MCF 10A (cell line): Measurements from ENCODE around the gene SLC13A3. TPM values are rescaled to one million over a fixed set of nuclear protein-coding genes. Genes with fewer than 3 reads are reported as not detected.

Source experiments
- BruUV-seq: library from RNA; stranded (reverse); fragments of 400-500 nt; replicated peaks from 2 replicates; lab custom pipeline; 2021; lab: Mats Ljungman, UMichigan
- CTCF ChIA-PET: fragments of 300-600 bp; sonication (Branson Sonifier 250); formaldehyde crosslinking; extraction: SDS; loops from one replicate; lab custom pipeline; 2021; ENCODE audit warnings: antibody characterized with exemption, inconsistent platforms; lab: Yijun Ruan, JAX
- POLR2A ChIA-PET: fragments of 300-600, 350-650 bp; sonication (Branson Sonifier 250); formaldehyde crosslinking; extraction: SDS; loops from one replicate; lab custom pipeline; 2020; ENCODE audit warnings: antibody characterized with exemption, inconsistent platforms; lab: Yijun Ruan, JAX
- DNase-seq: peaks from one replicate; pipeline ENCODE4 v3.0.0-alpha.2; 2018; ENCODE audit not compliant: unreplicated experiment
- H3K27ac Mint-ChIP-seq: one replicate; pipeline ENCODE4 v1.8.0; 2022; ENCODE audit warnings: mild to moderate bottlenecking, low read depth, mixed read lengths; ENCODE audit not compliant: unreplicated experiment
- H3K27me3 Mint-ChIP-seq: one replicate; pipeline ENCODE4 v1.8.0; 2022; ENCODE audit warnings: mixed read lengths; ENCODE audit not compliant: insufficient read depth, unreplicated experiment
- H3K36me3 Mint-ChIP-seq: one replicate; pipeline ENCODE4 v1.8.0; 2022; ENCODE audit warnings: mild to moderate bottlenecking, moderate library complexity, mixed read lengths; ENCODE audit not compliant: insufficient read depth, unreplicated experiment
- H3K4me1 Mint-ChIP-seq: one replicate; pipeline ENCODE4 v1.8.0; 2022; ENCODE audit warnings: mixed read lengths; ENCODE audit not compliant: insufficient read depth, unreplicated experiment
- H3K4me3 Mint-ChIP-seq: one replicate; pipeline ENCODE4 v1.8.0; 2022; ENCODE audit warnings: mild to moderate bottlenecking, moderate library complexity, mixed read lengths; ENCODE audit not compliant: unreplicated experiment
- H3K9me3 Mint-ChIP-seq: one replicate; pipeline ENCODE4 v1.8.0; 2022; ENCODE audit warnings: mixed read lengths; ENCODE audit not compliant: unreplicated experiment
- intact Hi-C: fragments of 100-400 bp; cut with micrococcal nuclease; formaldehyde crosslinking; loops from 2 replicates; pipeline ENCODE4 v1.14.1; 2022
- total RNA-seq: library from RNA; stranded (reverse); gene quantifications from 2 replicates; pipeline ENCODE4 v1.2.3, GENCODE V29; 2022
- TF ChIP-seq, protein P1 (sequence below): fragments of 200-600 bp; IDR thresholded peaks from one replicate; pipeline ENCODE4 v1.8.0; 2022; ENCODE audit warnings: antibody characterized with exemption, mild to moderate bottlenecking; ENCODE audit not compliant: unreplicated experiment

Gene SLC13A3
- total RNA-seq, 1 experiment from 2014 or later = not detected

DNA sequence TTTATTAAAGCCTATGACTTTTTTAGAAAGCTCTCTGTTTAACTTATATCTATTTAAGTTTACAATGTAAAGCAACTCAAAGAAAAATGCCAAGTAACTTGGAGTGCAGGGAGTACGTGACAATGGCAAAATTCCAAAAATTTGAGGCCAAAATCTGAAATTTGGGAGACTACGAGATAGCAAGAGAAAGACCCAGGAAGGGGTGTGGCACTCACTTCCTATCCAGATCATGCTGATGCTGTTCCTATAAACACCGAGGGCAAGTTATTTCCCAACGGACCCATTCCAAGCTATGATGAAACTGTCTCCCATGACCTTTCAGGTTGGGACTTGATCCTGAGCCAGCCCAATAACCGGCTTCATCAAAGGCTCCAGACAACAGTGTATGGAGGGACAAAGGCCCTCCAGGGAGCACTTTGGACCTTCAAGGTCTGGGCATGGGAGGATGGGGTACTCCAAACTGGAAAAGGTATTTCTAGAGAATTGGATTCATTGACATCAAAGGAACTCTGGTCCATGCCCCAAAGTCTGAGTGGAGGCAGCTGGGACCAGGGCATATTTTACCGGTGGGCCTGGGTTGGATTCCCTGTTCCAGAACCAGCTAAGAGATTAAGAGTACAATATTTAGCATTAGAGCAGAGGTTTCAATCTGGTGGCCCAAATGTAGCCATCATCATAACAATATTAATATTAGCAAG is 15.7 kb upstream of the SLC13A3 start:
- intact Hi-C loops = no loop called here
- TF ChIP-seq, protein P1, sequence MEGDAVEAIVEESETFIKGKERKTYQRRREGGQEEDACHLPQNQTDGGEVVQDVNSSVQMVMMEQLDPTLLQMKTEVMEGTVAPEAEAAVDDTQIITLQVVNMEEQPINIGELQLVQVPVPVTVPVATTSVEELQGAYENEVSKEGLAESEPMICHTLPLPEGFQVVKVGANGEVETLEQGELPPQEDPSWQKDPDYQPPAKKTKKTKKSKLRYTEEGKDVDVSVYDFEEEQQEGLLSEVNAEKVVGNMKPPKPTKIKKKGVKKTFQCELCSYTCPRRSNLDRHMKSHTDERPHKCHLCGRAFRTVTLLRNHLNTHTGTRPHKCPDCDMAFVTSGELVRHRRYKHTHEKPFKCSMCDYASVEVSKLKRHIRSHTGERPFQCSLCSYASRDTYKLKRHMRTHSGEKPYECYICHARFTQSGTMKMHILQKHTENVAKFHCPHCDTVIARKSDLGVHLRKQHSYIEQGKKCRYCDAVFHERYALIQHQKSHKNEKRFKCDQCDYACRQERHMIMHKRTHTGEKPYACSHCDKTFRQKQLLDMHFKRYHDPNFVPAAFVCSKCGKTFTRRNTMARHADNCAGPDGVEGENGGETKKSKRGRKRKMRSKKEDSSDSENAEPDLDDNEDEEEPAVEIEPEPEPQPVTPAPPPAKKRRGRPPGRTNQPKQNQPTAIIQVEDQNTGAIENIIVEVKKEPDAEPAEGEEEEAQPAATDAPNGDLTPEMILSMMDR = no peak
- no peaks in the 10 kb centered on the region for H3K4me1 Mint-ChIP-seq
- no peaks in the 10 kb centered on the region for H3K36me3 Mint-ChIP-seq
- no TSS peak for BruUV-seq
- no peaks in the 10 kb centered on the region for H3K27me3 Mint-ChIP-seq
- no peak overlapping the region for H3K27ac Mint-ChIP-seq
- DNase-seq = peak; percentile 70
- ChIA-PET CTCF (interaction anchor here (1.0 to 1.2 kb wide), 2 partner anchors 80 to 148 kb away, joined by 3 read pairs; no protein-coding TSS in a partner anchor), POLR2A (no interaction called here)
- H3K4me3 Mint-ChIP-seq = no peak overlapping the region
- H3K9me3 Mint-ChIP-seq = no peaks in the 10 kb centered on the region

DNA sequence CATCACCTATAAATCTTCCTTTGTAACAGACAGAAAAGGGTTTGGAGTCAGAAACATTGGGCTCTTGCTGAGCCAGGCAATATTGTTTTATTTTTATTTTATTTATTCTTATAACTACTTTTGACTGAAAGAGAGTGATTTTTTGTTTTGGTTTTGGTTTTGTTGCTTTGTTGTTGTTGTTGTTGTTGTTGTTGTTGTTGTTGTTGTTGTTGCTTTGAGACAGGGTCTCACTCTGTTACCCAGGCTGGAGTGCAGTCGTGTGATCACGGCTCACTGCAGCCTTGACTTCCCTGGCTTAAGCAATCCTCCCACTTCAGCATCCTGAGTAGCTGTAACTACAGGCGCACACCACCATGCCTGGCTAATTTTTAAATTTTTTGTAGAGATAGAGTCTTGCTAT is 15.0 kb upstream of the SLC13A3 start:
- H3K4me3 Mint-ChIP-seq = no peak overlapping the region
- no peaks in the 10 kb centered on the region for H3K36me3 Mint-ChIP-seq
- no TSS peak for BruUV-seq
- H3K4me1 Mint-ChIP-seq = no peaks in the 10 kb centered on the region
- no peaks in the 10 kb centered on the region for H3K9me3 Mint-ChIP-seq
- H3K27ac Mint-ChIP-seq = no peak overlapping the region
- POLR2A ChIA-PET = no interaction called here
- DNase-seq = no peak
- intact Hi-C loops = no loop called here
- TF ChIP-seq, protein P1 = no peak
- CTCF ChIA-PET = no interaction called here
- H3K27me3 Mint-ChIP-seq = no peaks in the 10 kb centered on the region

DNA sequence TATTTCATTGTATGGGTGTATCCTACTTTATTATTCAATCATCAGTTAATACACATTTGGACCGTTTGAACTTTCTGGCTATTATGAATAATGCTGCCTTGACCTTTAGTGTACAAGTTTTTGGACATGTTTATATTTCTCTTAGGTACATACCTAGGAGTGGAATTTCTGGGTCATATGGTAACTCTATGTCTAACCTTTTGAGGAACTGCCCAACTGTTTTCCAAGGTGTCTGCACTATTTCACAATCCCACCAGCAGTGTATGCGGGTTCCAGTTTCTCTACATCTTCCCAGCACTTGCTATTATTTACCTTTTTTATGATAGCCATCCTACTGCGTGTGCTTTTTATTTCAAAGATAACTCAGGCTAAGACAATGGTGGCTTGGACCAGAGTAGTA is 14.3 kb upstream of the SLC13A3 start:
- Mint-ChIP-seq H3K4me3 (no peak overlapping the region), H3K4me1 (no peaks in the 10 kb centered on the region), H3K27ac (no peak overlapping the region), H3K9me3 (peaks cover 5% of the 10 kb centered on the region), H3K36me3 (no peaks in the 10 kb centered on the region), H3K27me3 (peaks cover 5% of the 10 kb centered on the region)
- ChIA-PET POLR2A (no interaction called here), CTCF (no interaction called here)
- no TSS peak for BruUV-seq
- no peak for DNase-seq
- intact Hi-C loops = no loop called here
- TF ChIP-seq, protein P1 = no peak

DNA sequence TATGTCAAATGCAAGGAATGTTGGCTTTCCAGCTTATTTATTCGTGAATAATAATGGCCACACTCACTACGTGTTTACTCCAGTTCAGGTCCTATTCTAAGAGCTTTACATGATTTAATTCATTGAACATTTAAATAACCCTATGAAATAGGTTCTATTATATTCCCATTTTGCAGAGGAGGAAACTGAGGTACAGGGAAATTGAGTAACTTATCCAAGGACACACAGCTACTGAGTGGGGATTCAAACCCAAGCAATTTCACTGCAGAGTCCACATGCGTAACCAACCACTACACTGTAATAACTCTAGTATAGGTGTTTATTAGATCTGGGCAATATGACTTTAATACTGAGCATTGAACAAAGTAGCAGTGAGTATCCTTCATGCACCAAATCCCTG is 12.3 kb upstream of the SLC13A3 start:
- H3K27ac Mint-ChIP-seq = no peak overlapping the region
- intact Hi-C loops = no loop called here
- TF ChIP-seq, protein P1 = no peak
- ChIA-PET POLR2A (interaction anchor here (0.6 kb wide), 1 partner anchor 36 kb away, joined by 4 read pairs; no protein-coding TSS in a partner anchor), CTCF (interaction anchor here (0.6 to 0.7 kb wide), 3 partner anchors 94 to 332 kb away, joined by 3 to 5 read pairs (median 4); no protein-coding TSS in a partner anchor)
- H3K27me3 Mint-ChIP-seq = peaks cover 12% of the 10 kb centered on the region
- H3K4me1 Mint-ChIP-seq = no peaks in the 10 kb centered on the region
- no peak for DNase-seq
- BruUV-seq = no TSS peak
- no peaks in the 10 kb centered on the region for H3K36me3 Mint-ChIP-seq
- H3K4me3 Mint-ChIP-seq = no peak overlapping the region
- H3K9me3 Mint-ChIP-seq = peaks cover 10% of the 10 kb centered on the region
